Stimulated activated CD8-positive, alpha-beta memory T cell treated with anti-CD3 and anti-CD28 coated beads, Interleukin-15, amount 100 ng/mL, for 24 hours (primary cell): ENCODE measurements around the gene SUFU.

ENCODE experiments used
- DNase-seq: peaks from one replicate; pipeline ENCODE4 v3.0.0-alpha.2; 2020; ENCODE audit warnings: low read depth

Gene SUFU

GRCh38 chr10:102552533-102552932, 48.8 kb downstream of the SUFU start:
- no peak for DNase-seq

- DNase-seq, result no peak
Measured at GRCh38 chr10:102553771-102554170, 50.0 kb downstream of the SUFU start.

- DNase-seq, result no peak
Measured at GRCh38 chr10:102554531-102554930, 50.8 kb downstream of the SUFU start.

- DNase-seq, result no peak
Measured at GRCh38 chr10:102555781-102556328, 52.1 kb downstream of the SUFU start.

- no peak for DNase-seq
Measured at GRCh38 chr10:102557569-102557968, 53.8 kb downstream of the SUFU start.

- no peak for DNase-seq
Measured at GRCh38 chr10:102559764-102560163, 56.0 kb downstream of the SUFU start.

- no peak for DNase-seq
Measured at GRCh38 chr10:102564209-102564834, 60.5 kb downstream of the SUFU start.

GRCh38 chr10:102565793-102566192, 62.0 kb downstream of the SUFU start:
- DNase-seq, result no peak

- DNase-seq, result no peak
Measured at GRCh38 chr10:102578782-102579181, 75.0 kb downstream of the SUFU start.

- DNase-seq, result no peak
Measured at GRCh38 chr10:102579328-102579727, 75.6 kb downstream of the SUFU start.

GRCh38 chr10:102580230-102580629, 76.5 kb downstream of the SUFU start:
- DNase-seq, result no peak

- DNase-seq, result no peak
Measured at GRCh38 chr10:102581401-102581800, 77.6 kb downstream of the SUFU start.

- no peak for DNase-seq
Measured at GRCh38 chr10:102581981-102582580, 78.3 kb downstream of the SUFU start.

- peak; percentile 56 for DNase-seq
Measured at GRCh38 chr10:102583435-102584417, 80.0 kb downstream of the SUFU start.

- no peak for DNase-seq
Measured at GRCh38 chr10:102585026-102585425, 81.3 kb downstream of the SUFU start.

GRCh38 chr10:102586858-102587257, 83.1 kb downstream of the SUFU start:
- DNase-seq, result no peak

GRCh38 chr10:102588875-102589274, 85.1 kb downstream of the SUFU start:
- DNase-seq, result no peak

- DNase-seq, result no peak
Measured at GRCh38 chr10:102593074-102593803, 89.5 kb downstream of the SUFU start.

- DNase-seq, result no peak
Measured at GRCh38 chr10:102593804-102594079, 90.0 kb downstream of the SUFU start.

GRCh38 chr10:102595293-102595692, 91.5 kb downstream of the SUFU start:
- DNase-seq, result no peak

- no peak for DNase-seq
Measured at GRCh38 chr10:102595897-102596296, 92.1 kb downstream of the SUFU start.

GRCh38 chr10:102596506-102596971, 92.8 kb downstream of the SUFU start:
- DNase-seq, result no peak
